Naive B cell (primary cell): ENCODE measurements around the gene P4HTM. TPM values are rescaled to one million over a fixed set of nuclear protein-coding genes. Genes with fewer than 3 reads are reported as not detected.

Experiments
- ATAC-seq, 2 donors: fragments of 150-1000 bp; cut with Tn5 transposase; 2 replicates each; pipeline ENCODE4 v1.10.0; 2021; ENCODE audit warnings: low read depth in 2 of 2, mild to moderate bottlenecking in 2 of 2, moderate library complexity in 2 of 2
- DNase-seq: peaks from one replicate; pipeline ENCODE4 v3.0.0; 2022
- H3K27ac Mint-ChIP-seq, 6 donors: one replicate each; pipeline ENCODE4 v1.8.0; 2020 to 2022; ENCODE audit warnings: mild to moderate bottlenecking in 6 of 6, mixed read lengths in 6 of 6, moderate library complexity in 5 of 6, inconsistent platforms in 2 of 6
- H3K27me3 Mint-ChIP-seq, 3 donors: one replicate each; pipeline ENCODE4 v1.8.0; 2021 to 2022; ENCODE audit warnings: mixed read lengths in 3 of 3, mild to moderate bottlenecking in 1 of 3
- H3K36me3 Mint-ChIP-seq, 2 donors: one replicate each; pipeline ENCODE4 v1.8.0; 2020 to 2022; ENCODE audit warnings: mixed read lengths in 2 of 2, inconsistent platforms in 1 of 2, mild to moderate bottlenecking in 1 of 2
- H3K4me1 Mint-ChIP-seq, 3 donors: one replicate each; pipeline ENCODE4 v1.8.0; 2020 to 2022; ENCODE audit warnings: mixed read lengths in 3 of 3, inconsistent platforms in 1 of 3, mild to moderate bottlenecking in 1 of 3, moderate library complexity in 1 of 3
- H3K4me3 Mint-ChIP-seq, 8 donors: one replicate each; pipeline ENCODE4 v1.8.0; 2020 to 2022; ENCODE audit warnings: mild to moderate bottlenecking in 8 of 8, mixed read lengths in 8 of 8, moderate library complexity in 8 of 8, inconsistent platforms in 2 of 8
- H3K9me3 Mint-ChIP-seq, 7 donors: one replicate each; pipeline ENCODE4 v1.8.0; 2020 to 2022; ENCODE audit warnings: mixed read lengths in 7 of 7, mild to moderate bottlenecking in 5 of 7, inconsistent platforms in 2 of 7, moderate library complexity in 1 of 7
- polyA plus RNA-seq, 6 donors: library from polyadenylated mRNA; unstranded; fragments of 300-500 nt; fragmentation: Illumina TruSeq; gene quantifications; one replicate each; pipeline ENCODE4 v1.2.3, GENCODE V29; 2021; ENCODE audit warnings: low read depth in 6 of 6

The P4HTM gene, protein sequence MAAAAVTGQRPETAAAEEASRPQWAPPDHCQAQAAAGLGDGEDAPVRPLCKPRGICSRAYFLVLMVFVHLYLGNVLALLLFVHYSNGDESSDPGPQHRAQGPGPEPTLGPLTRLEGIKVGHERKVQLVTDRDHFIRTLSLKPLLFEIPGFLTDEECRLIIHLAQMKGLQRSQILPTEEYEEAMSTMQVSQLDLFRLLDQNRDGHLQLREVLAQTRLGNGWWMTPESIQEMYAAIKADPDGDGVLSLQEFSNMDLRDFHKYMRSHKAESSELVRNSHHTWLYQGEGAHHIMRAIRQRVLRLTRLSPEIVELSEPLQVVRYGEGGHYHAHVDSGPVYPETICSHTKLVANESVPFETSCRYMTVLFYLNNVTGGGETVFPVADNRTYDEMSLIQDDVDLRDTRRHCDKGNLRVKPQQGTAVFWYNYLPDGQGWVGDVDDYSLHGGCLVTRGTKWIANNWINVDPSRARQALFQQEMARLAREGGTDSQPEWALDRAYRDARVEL
- polyA plus RNA-seq, result 10 to 100 TPM in 5 of 6 donors, 1 to 10 TPM in 1; 2.6 to 17.8 (median 15.1) TPM

DNA sequence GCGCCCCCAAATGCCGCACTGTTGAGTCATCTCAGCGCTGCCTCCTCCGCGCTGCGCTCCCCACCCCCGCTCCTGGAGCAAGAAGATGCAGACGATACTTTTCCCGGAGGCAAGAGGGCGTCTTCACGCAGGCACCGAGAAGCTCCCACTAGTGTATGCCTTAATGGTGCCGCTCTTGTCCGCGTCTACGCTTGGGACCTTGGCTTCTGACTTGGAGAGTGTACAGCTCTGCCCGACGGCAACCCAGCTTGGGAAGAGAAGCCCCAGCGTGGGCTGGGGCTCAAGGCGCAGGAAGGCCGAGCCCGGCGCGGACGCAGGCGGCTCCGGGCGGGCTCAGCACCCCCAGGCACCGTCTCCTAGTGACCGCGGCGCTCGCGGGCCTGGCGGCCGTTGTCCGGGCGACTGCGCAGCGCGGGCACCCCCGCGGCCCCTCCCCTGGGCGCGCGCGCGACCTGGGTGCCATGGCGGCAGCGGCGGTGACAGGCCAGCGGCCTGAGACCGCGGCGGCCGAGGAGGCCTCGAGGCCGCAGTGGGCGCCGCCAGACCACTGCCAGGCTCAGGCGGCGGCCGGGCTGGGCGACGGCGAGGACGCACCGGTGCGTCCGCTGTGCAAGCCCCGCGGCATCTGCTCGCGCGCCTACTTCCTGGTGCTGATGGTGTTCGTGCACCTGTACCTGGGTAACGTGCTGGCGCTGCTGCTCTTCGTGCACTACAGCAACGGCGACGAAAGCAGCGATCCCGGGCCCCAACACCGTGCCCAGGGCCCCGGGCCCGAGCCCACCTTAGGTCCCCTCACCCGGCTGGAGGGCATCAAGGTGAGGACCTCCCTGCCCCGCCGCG is at the start of gene P4HTM:
Gene P4HTM, plus strand, starts transcription at position 446 of the 840 bp plus-strand sequence. Its CDS starts 16 bp downstream, at position 462.
- peak within 1 kb of the TSS; percentile 89 to 94 (median 92) for H3K4me3 Mint-ChIP-seq
- no peaks in the 10 kb centered on the region for H3K36me3 Mint-ChIP-seq
- no peaks in the 10 kb centered on the region for H3K9me3 Mint-ChIP-seq
- peaks cover 23 to 42% (median 38%) of the 10 kb centered on the region in 3 donors for H3K4me1 Mint-ChIP-seq
- H3K27me3 Mint-ChIP-seq, result no peaks in the 10 kb centered on the region
- ATAC-seq, result peak; percentile 67 to 77
- peak; percentile 38 for DNase-seq
- peak within 1 kb of the TSS; percentile 33 to 96 (median 86) for H3K27ac Mint-ChIP-seq

DNA sequence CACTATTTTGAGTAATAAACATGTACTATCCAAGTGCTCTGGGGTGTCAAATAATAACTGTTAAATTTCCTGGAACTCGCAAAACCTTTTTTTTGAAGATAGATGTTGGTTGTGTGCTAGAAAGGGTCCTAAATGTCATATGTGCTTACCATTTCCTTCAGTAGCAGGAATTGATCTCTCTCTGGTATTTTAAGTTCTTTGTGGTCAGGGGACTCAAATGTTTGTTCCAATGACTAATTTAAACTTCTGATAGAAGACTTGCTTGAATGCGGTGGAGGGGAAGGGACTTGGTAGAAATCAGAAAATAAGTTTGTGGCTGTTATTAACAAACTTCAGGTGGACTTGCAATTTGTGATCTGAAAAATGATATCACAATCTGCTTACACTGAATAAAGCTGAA is 44.6 kb upstream of the P4HTM start:
- ATAC-seq, result no peak
- no peaks in the 10 kb centered on the region for H3K9me3 Mint-ChIP-seq
- no peak overlapping the region for H3K4me3 Mint-ChIP-seq
- no peaks in the 10 kb centered on the region for H3K27me3 Mint-ChIP-seq
- peak overlapping the region in 4 of 6 donors; percentile 24 to 41 (median 26) for H3K27ac Mint-ChIP-seq
- H3K4me1 Mint-ChIP-seq, result peaks cover 12 to 30% (median 14%) of the 10 kb centered on the region in 3 donors
- peaks cover 0 to 8% of the 10 kb centered on the region in 2 donors for H3K36me3 Mint-ChIP-seq
- no peak for DNase-seq

DNA sequence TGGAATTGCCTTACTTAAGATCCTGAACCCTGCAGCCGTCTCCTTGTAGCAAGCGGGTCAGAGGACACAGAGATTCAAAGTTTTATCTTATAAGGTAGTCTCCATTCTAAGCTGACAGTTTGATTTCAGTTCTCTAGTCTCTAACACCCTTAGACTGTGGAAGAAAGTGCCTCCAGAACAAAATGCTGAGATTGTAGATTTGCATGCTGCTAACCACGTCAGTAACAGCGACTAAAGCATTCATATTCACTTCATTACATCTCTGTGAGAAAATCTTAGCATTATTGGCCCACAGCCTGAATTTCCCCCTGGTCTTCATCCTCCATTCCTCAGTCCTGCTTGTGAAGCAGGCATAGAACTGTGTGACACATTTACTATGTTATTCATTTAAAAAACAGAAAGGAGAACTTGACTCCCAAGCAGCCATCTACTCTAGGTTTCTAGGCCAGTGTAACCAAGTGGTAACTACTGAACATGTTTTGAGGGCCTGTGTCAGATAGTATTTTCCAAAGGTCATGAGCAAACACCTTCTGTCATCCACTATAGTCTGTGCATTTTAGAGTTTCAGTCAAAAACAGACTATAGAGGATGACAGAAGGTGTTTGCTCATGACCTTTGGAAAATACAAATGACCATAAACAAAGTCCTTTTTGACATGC is 44.0 kb upstream of the P4HTM start:
- peaks cover 0 to 7% of the 10 kb centered on the region in 2 donors for H3K36me3 Mint-ChIP-seq
- no peaks in the 10 kb centered on the region for H3K9me3 Mint-ChIP-seq
- no peak overlapping the region for H3K4me3 Mint-ChIP-seq
- ATAC-seq, result no peak
- no peaks in the 10 kb centered on the region for H3K27me3 Mint-ChIP-seq
- peaks cover 12 to 30% (median 14%) of the 10 kb centered on the region in 3 donors for H3K4me1 Mint-ChIP-seq
- DNase-seq, result no peak
- peak overlapping the region in 2 of 6 donors; percentile 24 to 78 for H3K27ac Mint-ChIP-seq

DNA sequence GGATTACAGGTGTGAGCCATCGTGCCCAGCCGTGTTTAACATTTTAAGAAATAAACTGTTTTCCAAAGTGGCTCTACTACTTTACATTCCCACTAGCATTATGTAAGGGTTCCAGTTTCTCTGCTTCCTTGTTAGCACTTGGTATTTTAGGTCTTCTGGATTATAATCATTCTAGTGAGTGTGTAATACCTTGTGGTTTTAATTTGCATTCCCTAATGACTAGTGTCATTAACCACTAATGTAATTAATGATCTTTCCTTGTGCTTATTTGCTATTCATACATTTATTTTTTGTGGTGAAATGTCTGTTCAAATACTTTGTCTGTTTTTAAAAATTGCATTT is 40.7 kb upstream of the P4HTM start:
- peaks cover 16 to 26% (median 17%) of the 10 kb centered on the region in 3 donors for H3K4me1 Mint-ChIP-seq
- DNase-seq (no peak), ATAC-seq (no peak)
- H3K27me3 Mint-ChIP-seq, result no peaks in the 10 kb centered on the region
- H3K9me3 Mint-ChIP-seq, result no peaks in the 10 kb centered on the region
- H3K4me3 Mint-ChIP-seq, result no peak overlapping the region
- peak overlapping the region in 3 of 6 donors; percentile 6 to 51 (median 16) for H3K27ac Mint-ChIP-seq
- H3K36me3 Mint-ChIP-seq, result peaks cover 8 to 10% of the 10 kb centered on the region in 2 donors

DNA sequence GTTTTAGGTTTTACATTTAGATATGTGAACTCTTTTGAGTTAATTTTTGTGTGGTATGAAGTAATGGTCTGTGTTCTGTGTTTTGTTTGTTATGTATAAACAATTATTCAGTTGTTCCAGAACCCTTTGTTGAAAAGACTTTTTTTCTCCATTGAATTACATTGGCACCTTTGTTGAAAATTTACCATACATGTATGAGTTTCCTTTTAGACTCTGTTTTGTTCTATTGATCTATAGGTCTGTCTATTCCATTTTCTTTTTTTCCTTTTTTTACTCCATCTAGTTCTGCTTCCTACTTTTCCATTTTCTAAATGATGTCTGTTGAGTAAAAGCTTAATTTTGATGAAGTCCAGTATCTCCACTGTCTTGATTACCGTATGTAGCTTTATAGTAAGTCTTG is 40.0 kb upstream of the P4HTM start:
- Mint-ChIP-seq H3K9me3 (no peaks in the 10 kb centered on the region), H3K4me3 (no peak overlapping the region), H3K27me3 (no peaks in the 10 kb centered on the region), H3K27ac (peak overlapping the region in 3 of 6 donors; percentile 44 to 89 (median 65)), H3K36me3 (peaks cover 8 to 10% of the 10 kb centered on the region in 2 donors), H3K4me1 (peaks cover 12 to 19% (median 13%) of the 10 kb centered on the region in 3 donors)
- no peak for ATAC-seq
- no peak for DNase-seq

DNA sequence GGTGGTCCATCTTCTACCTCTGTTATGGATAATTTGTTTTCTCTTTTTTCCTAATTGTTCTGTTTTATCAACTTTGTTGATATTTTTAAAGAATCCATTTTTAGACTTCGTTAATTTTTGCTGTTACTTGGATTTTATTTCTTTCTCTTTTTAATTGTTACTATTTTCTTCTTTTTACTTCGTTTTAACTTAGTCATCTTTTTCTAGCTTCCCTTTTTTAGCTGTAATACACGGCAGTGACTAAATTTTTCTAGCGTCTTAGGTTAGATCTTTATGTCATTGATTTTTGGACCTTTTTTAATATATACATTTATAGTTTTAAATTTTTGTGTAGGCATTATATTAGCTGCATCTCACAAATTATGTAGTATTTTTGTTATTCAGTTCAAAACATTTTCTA is 38.3 kb upstream of the P4HTM start:
- DNase-seq, result no peak
- Mint-ChIP-seq H3K27me3 (no peaks in the 10 kb centered on the region), H3K4me1 (peaks cover 7 to 12% (median 7%) of the 10 kb centered on the region in 3 donors), H3K27ac (no peak overlapping the region), H3K9me3 (no peaks in the 10 kb centered on the region), H3K36me3 (peaks cover 8 to 10% of the 10 kb centered on the region in 2 donors), H3K4me3 (no peak overlapping the region)
- no peak for ATAC-seq

DNA sequence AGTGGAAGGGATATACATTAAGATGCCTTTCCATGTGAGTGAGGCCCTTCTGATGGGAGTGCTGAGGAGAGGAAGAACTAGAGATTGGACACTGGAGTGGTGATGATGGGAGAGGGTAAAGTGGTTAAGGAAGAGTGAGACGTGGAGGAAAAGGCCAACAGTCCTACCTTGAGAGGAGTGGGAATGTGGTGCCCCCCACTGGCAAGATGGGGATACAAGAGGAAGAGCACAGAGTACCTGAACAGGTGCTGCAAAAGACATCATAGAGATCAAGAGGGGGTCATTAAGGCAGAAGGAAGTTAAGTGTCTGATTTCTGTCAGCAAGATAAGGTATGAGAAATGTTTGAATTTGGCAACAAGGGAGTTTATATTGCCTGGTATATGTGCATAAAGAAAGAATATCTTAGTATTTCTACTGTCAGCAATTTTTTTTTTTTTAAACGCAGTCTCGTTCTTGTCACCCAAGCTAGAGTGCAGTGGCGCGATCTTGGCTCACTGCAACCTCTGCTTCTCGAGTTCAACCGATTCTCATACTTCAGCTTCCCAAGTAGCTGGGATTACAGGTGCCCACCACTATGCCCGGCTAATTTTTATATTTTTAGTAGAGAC is 37.4 kb upstream of the P4HTM start:
- H3K4me3 Mint-ChIP-seq, result no peak overlapping the region
- no peaks in the 10 kb centered on the region for H3K27me3 Mint-ChIP-seq
- no peaks in the 10 kb centered on the region for H3K9me3 Mint-ChIP-seq
- ATAC-seq (peak; percentile 52 to 55), DNase-seq (peak; percentile 18)
- peaks cover 6 to 12% (median 7%) of the 10 kb centered on the region in 3 donors for H3K4me1 Mint-ChIP-seq
- H3K27ac Mint-ChIP-seq, result peak overlapping the region in 2 of 6 donors; percentile 1 to 43
- H3K36me3 Mint-ChIP-seq, result peaks cover 8 to 10% of the 10 kb centered on the region in 2 donors

DNA sequence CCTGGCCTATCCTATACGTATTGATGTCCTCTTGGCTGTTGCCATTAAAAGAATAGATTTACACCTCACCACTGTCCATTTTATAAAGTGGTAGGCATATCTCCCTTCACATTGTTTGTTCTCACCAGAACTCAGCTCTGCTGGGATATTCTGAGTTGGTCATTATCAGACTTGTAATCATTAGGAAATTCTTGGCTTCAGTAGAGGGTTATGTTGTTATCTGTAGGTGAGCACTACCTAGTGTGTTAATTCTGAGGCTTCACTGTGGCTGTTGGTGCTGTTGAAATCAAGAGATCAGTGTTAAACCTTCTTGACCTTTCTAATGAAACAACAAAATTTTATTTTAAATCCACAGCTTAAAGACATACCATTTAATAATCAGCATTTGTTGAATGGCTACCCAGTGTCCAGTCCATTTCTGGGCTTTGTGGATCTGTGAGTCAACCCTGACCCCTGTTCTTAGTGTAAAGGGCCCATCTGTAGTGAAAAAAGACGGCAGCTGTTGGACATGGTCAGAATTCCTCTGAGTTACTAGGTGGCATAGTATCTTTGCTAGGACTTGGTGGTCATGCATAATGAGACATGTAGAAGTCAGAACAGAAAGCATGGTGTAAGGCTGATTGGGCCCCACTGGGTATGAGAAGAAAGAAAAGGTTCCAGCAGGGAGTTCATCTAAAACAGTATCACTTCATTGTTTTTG is 32.9 kb upstream of the P4HTM start:
- Mint-ChIP-seq H3K27me3 (no peaks in the 10 kb centered on the region), H3K9me3 (no peaks in the 10 kb centered on the region), H3K36me3 (peaks cover 6 to 7% of the 10 kb centered on the region in 2 donors), H3K4me3 (no peak overlapping the region), H3K27ac (peak overlapping the region in 1 of 6 donors; percentile 75), H3K4me1 (peaks cover 5 to 6% (median 5%) of the 10 kb centered on the region in 3 donors)
- DNase-seq, result no peak
- no peak for ATAC-seq

DNA sequence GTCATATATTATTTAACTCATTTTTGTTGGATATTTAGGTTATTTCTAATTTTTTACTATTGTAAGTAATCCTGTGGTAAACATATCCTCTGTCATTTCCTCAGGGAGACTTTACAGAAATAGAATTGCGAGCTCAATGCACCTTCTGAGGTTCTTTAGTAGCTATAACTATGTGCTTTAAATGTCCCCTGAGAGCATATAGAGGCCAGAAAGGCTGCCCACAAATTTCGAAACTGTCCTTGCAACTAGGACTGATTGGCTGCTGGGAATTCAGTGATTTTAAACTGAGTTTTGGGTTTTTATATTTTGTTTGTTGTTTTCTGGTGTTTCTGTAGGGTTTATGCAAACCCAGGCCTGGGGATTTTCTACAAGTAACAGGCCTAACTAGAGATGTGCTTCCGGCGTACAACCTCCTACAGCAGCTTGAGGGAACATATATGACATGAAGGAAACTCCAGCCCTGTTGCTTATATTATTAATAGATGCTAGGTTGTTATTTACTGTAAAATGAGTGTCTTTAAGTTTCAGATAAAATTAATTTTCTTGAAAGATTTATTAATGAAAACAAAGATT is 29.1 kb upstream of the P4HTM start:
- Mint-ChIP-seq H3K27ac (no peak overlapping the region), H3K9me3 (no peaks in the 10 kb centered on the region), H3K36me3 (peaks cover 0 to 12% of the 10 kb centered on the region in 2 donors), H3K4me3 (no peak overlapping the region), H3K4me1 (no peaks in the 10 kb centered on the region), H3K27me3 (no peaks in the 10 kb centered on the region)
- no peak for DNase-seq
- no peak for ATAC-seq

DNA sequence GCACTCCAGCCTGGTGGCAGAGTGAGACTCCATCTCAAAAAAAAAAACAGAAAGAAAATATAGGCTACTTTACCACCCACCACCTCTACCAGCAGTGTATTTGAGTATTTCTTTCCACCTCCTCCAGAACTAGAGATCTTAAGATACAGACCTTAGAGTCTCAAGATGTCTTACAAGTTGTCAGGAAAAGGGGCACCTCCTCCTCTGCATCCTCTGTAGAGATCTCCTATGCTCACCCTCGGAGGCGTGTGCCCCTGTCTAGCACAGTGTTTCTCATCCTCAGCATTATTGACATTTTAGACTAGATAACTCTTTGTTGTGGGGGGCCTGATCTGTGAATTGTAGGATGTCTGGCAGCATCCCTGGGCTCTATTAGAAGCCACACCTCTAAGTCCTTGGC is 27.7 kb upstream of the P4HTM start:
- peaks cover 0 to 2% (median 0%) of the 10 kb centered on the region in 3 donors for H3K4me1 Mint-ChIP-seq
- no peaks in the 10 kb centered on the region for H3K9me3 Mint-ChIP-seq
- ATAC-seq (no peak), DNase-seq (no peak)
- peaks cover 0 to 12% of the 10 kb centered on the region in 2 donors for H3K36me3 Mint-ChIP-seq
- no peak overlapping the region for H3K4me3 Mint-ChIP-seq
- H3K27ac Mint-ChIP-seq, result peak overlapping the region in 3 of 6 donors; percentile 57 to 72 (median 66)
- H3K27me3 Mint-ChIP-seq, result no peaks in the 10 kb centered on the region

DNA sequence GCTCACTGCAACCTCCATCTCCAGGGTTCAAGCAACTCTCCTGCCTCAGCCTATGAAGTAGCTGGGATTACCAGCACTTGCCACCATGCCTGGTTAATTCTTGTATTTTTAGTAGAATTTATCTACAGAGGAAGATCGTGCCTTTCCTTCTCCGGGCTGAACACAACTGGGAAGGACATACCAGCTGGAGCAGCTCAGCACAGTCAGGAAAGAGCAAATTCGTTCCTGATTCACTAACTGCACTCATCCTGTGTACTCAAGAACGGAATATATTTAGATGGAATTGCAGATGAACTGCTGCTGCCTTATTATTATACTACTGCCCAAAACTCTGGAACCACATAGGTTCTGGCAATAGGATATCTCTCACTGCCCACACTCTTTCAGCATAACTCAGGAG is 27.1 kb upstream of the P4HTM start:
- H3K4me3 Mint-ChIP-seq, result no peak overlapping the region
- H3K9me3 Mint-ChIP-seq, result no peaks in the 10 kb centered on the region
- ATAC-seq (no peak), DNase-seq (no peak)
- peaks cover 0 to 12% of the 10 kb centered on the region in 2 donors for H3K36me3 Mint-ChIP-seq
- H3K27me3 Mint-ChIP-seq, result no peaks in the 10 kb centered on the region
- no peak overlapping the region for H3K27ac Mint-ChIP-seq
- H3K4me1 Mint-ChIP-seq, result peaks cover 0 to 2% (median 0%) of the 10 kb centered on the region in 3 donors

DNA sequence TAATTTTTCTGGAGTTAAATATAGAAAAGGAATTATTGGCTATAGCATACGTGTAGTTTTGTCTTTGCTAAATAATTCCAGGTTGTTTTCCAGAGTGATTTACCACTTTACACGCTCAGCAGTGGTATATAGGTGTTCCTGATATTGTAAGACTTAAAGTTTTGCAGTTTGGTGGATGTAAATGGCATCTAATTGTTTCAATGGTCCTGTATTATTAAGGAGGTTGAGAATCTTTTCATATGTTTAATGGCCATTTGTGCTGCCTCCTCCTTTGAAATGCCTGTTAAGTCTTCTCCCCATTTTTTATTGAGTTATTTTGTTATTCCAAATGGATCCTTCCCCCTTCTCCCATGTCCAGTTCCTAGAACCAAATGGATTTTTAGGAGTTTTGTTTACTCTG is 26.4 kb upstream of the P4HTM start:
- ATAC-seq (no peak), DNase-seq (no peak)
- H3K9me3 Mint-ChIP-seq, result no peaks in the 10 kb centered on the region
- H3K4me3 Mint-ChIP-seq, result no peak overlapping the region
- H3K27ac Mint-ChIP-seq, result no peak overlapping the region
- H3K4me1 Mint-ChIP-seq, result peaks cover 0 to 2% (median 0%) of the 10 kb centered on the region in 3 donors
- peaks cover 0 to 12% of the 10 kb centered on the region in 2 donors for H3K36me3 Mint-ChIP-seq
- no peaks in the 10 kb centered on the region for H3K27me3 Mint-ChIP-seq
